ENCODE results near the gene SPO11.

- no peak for TF ChIP-seq CTCF (IDR thresholded peaks at IDR 0.05)
- TF ChIP-seq POLR2A (IDR thresholded peaks at IDR 0.05) = no peak
Measured at GRCh38 chr20:57335392-57335791, 5.8 kb downstream of the SPO11 start.

All from testis (tissue), 2 donors.